Heart left ventricle (tissue), 13 donors: Measurements from ENCODE around the gene CHST11.

Source experiments
- POLR2A ChIP-seq, 2 donors: fragments of 450-650 bp; IDR thresholded peaks; one replicate each; pipeline ENCODE4 v1.6.1; 2017; ENCODE audit warnings: antibody characterized with exemption in 2 of 2, mild to moderate bottlenecking in 2 of 2, moderate library complexity in 2 of 2
- TF ChIP-seq, protein P1 (sequence below), 12 donors: fragments of 200-600 bp; sonication (generic) in 4 of 12; IDR thresholded peaks; one replicate each; pipeline versions ENCODE4 v1.5.0 to v1.8.0; 2018 to 2022; ENCODE audit warnings: antibody characterized with exemption in 12 of 12, mild to moderate bottlenecking in 5 of 12
- donor health status: ischemic (EF 13 %, LVEDD 7.1; RV severe dilation, severe dysfunction).
- donor health status: DM: no; HTN: yes; CAD: no.
- donor health status: DM: no; HTN: no; CAD: no.
- donor health status: ischemic (EF 25% LVEDD 6.9; RV normal size, moderate dysfunction).
- donor health status: ischemic (EF 25% LVEDD 5.7; RV mildly dilated, moderate dysfunction).
- donor health status: ischemic (EF 35%, LVEDD 5.7; RV mildly dilated, moderate dysfunction).
- donor health status: nonischemic (EF 11% LVEDD 7.7; RV severe dilation, severe dysfunction).
- donor health status: DM: yes; HTN: yes; CAD: no.
- donor health status: PGD.
- donor health status: ischemic (EF 29% LVEDD 5.4; RV normal size, mild dysfunction).
- donor health status: nonischemic (EF 23%, LVEDD 6.1; RV moderate dilation, normal function).

DNA sequence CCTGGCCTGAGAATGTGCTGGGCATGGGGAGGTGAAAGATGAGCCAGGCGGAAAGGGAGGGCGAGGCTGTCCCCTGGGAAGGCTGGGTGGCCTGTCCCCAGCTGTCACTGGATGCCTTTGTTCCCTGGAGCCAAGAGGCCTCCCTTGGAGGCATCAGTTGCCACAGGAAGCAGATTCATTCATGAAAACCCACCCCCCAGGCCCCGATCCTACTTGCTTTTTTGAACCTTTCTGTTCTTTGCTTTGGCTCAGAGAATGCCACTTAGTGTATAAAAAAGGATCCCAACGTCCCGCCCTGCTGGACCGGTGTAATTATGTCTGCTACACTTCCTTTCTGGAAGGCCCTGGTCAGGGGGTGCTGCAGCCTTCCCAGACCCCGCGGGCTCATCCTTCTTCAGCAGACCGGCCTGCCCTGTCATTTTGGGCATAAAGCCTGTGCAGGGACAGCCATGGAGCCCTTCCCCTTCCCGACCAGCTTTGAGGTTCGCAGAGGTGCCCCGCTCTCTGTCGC, 281.1 kb downstream of the CHST11 start:
- TF ChIP-seq, protein P1, sequence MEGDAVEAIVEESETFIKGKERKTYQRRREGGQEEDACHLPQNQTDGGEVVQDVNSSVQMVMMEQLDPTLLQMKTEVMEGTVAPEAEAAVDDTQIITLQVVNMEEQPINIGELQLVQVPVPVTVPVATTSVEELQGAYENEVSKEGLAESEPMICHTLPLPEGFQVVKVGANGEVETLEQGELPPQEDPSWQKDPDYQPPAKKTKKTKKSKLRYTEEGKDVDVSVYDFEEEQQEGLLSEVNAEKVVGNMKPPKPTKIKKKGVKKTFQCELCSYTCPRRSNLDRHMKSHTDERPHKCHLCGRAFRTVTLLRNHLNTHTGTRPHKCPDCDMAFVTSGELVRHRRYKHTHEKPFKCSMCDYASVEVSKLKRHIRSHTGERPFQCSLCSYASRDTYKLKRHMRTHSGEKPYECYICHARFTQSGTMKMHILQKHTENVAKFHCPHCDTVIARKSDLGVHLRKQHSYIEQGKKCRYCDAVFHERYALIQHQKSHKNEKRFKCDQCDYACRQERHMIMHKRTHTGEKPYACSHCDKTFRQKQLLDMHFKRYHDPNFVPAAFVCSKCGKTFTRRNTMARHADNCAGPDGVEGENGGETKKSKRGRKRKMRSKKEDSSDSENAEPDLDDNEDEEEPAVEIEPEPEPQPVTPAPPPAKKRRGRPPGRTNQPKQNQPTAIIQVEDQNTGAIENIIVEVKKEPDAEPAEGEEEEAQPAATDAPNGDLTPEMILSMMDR (IDR thresholded peaks at IDR 0.05), result no peak
- TF ChIP-seq POLR2A (IDR thresholded peaks at IDR 0.05), result no peak
